NCI-H1417 (cell line): ENCODE measurements around the gene FOLR1.
"Not testable (repeated sequence)": the region's sequence is repeated elsewhere in the genome, so short reads cannot be mapped to it uniquely, and the experiment has no call there.

ENCODE experiments used
- DNase-seq, 3 experiments: peaks; one replicate each; lab custom pipeline; 2025; lab: John Stamatoyannopoulos, UW

FOLR1 gene

DNA sequence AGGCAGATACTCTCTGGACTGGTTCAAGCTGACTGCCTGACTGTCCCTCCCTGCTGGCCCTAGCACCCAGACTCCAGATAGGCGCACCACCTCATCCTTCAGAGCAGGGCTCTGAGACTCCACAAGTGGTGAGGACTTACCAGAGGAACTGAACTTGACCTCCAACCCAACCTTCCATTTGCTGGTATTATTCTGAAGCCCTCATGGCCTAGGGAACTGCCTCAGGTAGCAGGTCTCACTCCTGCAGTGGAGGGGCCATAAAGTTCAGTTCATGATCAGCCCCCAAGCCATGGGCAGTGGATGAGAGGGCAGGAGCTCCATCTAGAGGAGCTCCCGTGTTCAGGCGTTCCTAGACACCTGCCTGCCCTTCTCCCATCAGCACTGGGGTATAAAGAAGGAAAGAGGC is 10.4 kb upstream of the FOLR1 start:
- DNase-seq, result not testable (repeated sequence)

DNA sequence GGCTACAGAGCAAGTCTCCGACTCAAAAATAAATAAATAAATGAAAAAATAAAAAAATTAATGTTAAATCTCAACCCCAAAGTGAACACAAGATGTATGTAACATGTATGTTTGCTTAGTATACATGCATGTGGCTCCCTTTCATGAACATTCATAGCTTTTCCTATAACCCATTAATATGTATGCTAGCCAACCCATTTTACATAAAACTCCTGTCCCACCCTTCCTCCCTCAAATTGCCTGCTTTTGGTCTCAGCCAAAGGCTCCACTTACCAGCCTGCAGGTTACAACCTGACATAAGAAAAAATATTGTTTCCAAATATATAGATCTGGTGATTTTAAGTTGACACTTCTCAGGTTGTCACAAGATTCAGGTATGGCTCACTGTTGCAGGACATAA is 3.7 kb upstream of the FOLR1 start:
- no peak for DNase-seq

DNA sequence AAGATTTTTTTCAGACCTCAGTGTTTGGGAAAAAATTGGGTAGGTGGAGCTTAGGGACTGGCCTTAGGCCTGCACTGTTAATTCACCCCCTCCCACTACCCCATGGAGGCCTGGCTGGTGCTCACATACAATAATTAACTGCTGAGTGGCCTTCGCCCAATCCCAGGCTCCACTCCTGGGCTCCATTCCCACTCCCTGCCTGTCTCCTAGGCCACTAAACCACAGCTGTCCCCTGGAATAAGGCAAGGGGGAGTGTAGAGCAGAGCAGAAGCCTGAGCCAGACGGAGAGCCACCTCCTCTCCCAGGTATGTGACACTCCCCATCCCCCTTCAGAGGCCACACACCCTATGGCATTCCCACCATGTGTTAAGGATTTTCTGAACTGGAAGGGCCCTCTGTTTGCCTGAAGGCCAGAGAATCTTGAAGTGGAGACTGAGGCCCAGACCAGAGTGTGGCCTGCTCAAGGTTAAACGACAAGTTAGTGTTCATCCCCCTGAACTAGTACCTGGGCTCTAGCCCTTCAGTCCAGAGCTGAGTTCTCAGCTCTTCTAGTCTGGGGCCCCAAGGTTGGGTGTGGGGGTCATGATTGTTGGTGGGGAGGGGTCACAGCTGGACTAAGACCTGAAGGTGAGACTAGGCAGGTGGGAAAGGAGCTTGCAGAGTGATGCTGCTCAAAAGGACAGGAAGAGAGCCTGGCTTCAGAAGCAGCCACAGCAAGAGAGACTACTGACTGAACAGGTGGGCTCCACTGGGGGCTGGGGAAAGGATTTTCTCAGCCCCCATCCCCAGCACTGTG is 2.3 kb upstream of the FOLR1 start:
- peak; percentile 15 to 86 (median 62) for DNase-seq

DNA sequence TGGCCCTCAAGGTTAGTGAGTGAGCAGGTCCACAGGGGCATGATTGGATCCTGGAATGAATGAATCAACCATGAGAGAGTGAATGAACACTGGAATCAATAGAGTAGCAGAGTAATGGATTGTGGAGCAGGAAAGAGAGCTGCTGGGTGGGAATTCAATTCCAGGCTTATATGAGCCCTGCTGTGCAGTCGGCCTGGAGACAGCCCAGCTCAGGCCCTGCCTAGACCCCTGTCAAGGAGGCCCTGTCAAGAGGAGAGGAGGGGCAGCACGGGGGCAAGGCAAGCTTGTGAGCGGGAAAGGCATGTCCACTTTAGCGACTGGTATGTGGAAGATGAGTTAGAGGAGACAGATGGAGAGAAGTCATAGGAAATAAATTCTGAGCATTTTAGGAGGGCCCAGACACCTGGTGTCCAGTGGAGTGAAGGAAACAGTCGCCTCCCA is 1.3 kb upstream of the FOLR1 start:
- DNase-seq, result no peak

DNA sequence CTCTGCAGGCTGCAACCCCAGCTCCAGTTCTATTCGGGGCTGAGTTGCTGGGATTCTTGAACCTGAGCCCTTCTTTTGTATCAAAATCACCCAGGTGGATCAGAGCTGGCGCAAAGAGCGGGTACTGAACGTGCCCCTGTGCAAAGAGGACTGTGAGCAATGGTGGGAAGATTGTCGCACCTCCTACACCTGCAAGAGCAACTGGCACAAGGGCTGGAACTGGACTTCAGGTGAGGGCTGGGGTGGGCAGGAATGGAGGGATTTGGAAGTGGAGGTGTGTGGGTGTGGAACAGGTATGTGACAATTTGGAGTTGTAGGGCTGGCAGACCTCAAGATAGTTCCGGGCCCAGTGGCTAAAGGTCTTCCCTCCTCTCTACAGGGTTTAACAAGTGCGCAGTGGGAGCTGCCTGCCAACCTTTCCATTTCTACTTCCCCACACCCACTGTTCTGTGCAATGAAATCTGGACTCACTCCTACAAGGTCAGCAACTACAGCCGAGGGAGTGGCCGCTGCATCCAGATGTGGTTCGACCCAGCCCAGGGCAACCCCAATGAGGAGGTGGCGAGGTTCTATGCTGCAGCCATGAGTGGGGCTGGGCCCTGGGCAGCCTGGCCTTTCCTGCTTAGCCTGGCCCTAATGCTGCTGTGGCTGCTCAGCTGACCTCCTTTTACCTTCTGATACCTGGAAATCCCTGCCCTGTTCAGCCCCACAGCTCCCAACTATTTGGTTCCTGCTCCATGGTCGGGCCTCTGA is 3.8 kb downstream of the FOLR1 start:
- DNase-seq, result no peak

DNA sequence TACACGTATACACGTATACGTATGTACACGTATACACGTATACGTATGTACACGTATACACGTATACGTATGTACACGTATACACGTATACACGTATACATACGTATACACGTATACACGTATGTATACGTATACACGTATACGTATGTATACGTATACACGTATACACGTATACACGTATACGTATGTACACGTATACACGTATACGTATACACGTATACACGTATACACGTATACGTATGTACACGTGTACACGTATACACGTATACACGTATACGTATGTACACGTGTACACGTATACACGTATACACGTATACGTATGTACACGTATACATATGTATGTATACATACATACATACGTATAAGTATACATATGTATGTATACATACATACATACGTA is 9.5 kb downstream of the FOLR1 start:
- DNase-seq, result not testable (repeated sequence)

DNA sequence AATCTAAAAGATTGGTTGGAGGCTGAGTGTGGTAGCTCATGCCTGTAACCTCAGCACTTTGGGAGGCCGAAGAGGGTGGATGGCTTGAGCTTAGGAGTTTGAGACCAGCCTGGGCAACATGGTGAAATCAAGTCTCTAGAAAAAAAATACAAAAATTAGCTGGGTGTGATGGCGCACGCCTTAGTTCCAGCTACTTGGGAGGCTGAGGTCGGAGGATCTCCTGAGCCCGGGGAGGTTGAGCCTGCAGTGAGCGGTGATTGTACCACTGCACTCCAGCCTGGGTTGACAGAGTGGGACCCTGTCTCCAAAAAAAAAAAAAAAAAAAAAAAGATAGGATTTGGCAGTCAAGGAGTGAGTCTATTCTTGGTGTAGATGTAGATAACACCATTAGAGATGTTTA is 10.6 kb downstream of the FOLR1 start:
- DNase-seq, result no peak

DNA sequence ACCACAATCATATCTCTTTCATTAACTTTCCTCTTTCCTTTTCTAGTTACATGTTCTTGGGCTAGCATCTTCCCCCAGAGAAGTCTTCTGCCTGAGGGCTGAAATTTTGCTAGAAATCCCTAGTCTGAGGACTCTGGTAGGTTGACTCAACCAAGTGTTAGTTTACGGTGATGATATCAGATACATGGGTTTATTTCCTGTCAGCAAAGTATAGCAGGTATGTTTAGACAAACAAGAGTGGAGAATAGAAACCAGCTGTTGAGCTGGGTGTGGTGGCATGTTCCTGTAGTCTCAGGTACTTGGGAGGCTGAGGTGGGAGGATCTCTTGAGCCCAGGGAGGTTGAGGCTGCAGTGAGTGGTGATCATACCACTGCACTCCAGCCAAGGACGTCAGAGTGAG is 11.2 kb downstream of the FOLR1 start:
- DNase-seq, result no peak

DNA sequence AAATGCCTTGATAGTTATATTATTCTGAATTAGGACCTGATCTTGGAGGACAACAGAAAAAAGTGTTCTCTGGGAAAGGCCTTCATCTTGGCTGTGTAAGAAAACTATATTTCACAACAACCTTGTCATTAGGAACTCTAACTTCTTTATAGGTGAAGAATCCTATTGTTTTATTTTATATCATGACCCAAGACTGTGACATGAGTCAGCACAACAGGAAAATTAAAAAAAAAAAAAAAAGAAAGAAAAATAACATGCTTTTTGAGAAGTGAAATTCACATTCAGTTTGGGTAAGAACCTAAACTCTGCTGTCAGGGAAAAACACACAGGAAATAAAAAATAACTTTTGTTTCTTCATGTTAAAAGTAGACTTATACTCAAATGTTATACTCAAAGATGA is 12.9 kb downstream of the FOLR1 start:
- no peak for DNase-seq

DNA sequence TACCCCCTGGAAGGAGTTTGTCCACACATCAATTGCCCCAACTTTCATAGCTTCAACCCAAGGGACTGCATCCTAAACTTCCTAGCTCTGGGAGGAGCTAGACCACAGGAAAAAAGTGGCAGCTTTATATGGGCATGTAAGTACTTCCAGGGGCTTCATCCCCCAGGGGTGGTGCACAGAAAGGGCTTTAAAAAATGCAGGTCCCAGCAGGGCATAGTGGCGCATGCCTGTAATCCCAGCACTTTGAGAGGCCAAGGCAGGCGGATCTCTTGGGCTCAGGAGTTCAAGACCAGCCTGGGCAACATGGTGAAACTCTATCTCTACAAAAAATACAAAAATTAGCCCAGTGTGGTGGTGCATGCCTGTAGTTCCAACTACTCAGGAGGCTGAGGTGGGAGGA is 14.9 kb downstream of the FOLR1 start:
- DNase-seq, result not testable (repeated sequence)

DNA sequence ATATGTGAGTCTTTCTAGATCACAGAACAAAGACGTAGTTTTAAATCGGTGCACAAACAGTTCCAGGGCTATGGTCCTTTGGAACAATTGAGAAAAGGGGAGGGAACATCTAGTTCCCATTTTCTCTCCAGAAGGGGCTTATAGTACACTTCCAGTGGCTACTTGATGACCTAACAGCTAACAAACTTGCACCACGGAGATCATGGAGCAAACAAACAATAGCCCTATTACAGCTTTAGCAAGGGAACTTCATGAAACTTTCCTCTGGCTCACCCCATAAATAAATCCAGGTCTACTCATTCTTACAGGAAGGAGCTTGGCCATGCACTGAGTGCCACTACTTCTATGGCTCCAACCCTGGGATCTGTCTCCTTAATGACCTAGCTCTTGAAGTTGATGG is 16.3 kb downstream of the FOLR1 start:
- DNase-seq, result no peak

DNA sequence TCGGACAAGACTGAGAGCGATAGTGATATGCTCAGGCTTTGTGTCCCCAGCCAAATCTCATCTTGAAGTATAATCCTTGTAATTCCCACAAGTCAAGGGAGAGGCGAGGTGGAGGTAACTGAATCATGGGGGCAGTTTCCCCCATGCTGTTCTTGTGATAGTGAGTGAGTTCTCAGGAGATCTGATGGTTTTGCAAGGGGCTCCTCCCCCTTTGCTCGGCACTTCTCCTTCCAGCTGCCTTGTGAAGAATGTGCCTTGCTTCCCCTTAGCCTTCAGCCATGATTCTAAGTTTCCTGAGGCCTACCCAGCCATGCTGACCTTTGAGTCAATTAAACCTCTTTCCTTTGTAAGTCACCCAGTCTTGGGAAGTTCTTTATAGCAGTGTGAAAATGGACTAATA is 17.2 kb downstream of the FOLR1 start:
- DNase-seq, result no peak

DNA sequence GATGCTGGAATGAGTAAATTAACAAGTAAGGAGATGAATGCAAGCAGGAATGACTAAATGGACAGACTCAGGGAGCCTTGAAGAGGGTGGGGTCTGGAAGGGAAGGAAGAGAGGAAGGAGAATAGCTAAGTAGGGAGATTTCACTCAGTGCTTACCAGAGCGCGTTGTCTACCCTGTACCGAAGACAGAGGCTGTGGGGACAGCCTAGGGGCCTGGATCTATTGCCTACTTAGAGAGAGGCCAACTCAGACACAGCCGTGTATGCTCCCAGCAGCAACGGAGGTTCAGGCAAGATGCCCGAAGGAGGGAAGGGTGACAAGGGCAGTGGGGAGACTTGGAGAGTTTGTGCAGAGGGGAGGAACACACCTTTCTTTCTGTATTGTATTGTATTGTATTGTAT is 24.7 kb downstream of the FOLR1 start, which contains the start of gene FOLR2:
TSS of gene FOLR2 (plus strand) at position 157 of the 400 bp plus-strand sequence. CDS start 1,791 bp downstream, outside the sequence.
- no peak for DNase-seq

DNA sequence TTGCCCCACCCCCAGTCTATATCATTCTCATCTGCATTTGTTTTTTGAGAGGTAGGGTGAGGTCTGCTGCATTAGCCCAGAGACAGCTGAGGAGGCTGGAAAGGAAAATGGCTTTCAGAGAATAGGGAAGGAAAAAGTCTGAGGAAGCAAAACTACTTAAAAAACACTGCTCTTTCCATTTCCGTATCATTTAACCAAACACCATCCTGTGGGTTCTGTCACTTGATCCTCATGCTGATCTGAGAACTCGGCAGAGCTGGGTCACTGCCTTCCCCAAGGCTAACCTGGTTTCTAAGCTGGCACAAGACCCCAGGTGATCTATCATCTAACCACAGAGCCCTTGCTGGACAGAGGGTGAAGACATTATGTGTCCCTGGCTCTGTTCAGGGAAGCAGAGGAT is 25.9 kb downstream of the FOLR1 start:
- peak in 1 of 3 experiments; percentile 3 for DNase-seq

DNA sequence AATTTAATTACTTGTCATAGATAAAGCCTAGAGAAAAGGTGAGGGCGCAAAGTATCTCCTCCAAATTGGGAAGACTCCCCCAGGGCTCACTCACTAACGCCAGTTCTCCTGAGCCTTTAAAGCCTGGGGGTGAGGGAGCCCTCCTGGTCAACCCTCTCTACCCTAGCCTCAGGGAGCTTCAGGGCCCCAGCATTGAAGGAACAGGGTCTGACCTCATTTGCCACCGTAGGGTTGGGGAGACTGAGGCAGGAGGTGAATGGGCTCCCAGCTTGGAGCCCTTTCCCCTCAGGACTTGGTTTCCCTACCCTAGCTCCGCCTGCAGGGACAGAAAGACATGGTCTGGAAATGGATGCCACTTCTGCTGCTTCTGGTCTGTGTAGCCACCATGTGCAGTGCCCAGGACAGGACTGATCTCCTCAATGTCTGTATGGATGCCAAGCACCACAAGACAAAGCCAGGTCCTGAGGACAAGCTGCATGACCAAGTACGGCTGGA is 26.4 kb downstream of the FOLR1 start:
- no peak for DNase-seq

DNA sequence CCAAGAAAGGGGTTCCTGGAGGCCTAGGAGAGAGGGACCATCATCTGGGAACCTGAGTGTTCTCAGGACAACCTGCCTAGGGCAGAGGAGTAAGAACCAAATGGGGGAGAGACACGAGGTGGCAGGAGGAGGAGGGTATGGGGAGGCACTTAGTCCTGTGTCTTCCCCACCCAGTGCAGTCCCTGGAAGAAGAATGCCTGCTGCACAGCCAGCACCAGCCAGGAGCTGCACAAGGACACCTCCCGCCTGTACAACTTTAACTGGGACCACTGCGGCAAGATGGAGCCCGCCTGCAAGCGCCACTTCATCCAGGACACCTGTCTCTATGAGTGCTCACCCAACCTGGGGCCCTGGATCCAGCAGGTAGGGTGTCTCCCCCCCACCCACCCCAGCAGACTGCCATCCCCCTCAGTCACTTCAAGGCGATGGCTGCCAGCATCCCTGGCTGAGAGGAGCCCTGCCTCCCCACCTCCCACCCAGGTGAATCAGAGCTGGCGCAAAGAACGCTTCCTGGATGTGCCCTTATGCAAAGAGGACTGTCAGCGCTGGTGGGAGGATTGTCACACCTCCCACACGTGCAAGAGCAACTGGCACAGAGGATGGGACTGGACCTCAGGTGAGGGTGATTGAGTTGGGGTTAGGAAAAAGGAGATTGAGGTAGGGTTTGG is 28.9 kb downstream of the FOLR1 start:
- peak in 2 of 3 experiments; percentile 32 to 46 for DNase-seq

DNA sequence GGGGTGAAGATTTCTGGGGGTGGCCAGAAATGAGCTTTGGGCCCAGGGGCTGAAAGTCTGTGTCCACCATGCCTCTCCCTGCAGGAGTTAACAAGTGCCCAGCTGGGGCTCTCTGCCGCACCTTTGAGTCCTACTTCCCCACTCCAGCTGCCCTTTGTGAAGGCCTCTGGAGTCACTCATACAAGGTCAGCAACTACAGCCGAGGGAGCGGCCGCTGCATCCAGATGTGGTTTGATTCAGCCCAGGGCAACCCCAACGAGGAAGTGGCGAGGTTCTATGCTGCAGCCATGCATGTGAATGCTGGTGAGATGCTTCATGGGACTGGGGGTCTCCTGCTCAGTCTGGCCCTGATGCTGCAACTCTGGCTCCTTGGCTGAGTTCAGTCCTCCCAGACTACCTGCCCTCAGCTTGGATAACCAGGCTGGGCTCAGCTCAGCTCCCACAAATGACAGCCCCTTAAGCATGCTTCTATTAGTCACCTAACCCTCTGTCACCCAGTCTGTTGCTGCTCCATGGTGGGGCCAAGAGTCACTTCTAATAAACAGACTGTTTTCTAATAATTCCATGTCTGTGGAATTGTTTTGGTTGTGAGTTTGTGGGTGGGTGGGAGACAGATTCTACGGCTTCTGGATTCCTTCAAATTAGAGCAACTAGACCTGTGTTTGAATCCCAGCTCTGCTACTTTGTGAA is 29.6 kb downstream of the FOLR1 start:
- DNase-seq, result peak in 1 of 3 experiments; percentile 54

DNA sequence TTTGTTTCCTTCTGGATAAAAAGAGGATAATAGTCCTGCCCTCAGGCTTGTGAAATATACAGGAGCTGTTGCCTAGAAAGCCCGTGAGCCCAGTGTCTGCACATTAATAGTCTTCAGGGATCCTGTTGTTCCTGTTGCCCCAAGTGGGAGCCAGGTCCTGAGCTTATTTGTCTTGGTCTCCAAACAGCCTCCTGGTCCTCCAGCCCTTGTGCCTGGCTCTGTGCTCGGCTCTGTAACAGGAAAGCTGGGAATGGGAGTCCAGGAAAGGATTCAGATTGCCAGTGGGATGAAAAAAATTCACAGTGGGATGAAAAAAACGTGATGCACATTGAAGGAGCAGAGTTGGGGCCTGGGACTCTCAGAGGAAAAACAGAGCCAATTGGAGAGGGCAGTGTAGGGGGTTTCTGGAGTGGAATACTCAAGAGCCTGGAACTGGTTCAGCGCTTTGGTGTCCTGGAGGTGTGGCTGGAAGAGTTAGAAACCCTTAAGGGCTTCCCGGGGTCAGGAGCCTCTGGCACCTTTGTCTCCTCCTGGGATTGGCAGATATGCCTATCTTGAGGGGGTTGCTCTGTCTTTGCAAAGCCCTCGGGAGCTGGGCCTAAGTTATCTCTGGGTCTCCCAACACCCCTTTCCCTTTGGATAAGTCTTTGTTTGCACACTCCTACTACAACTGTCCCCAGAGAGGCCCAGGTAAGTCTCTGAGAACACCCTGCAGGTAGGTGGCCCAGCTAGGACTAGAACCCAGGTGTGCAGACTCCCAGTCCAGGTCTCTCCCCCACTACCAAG is 30.4 kb downstream of the FOLR1 start:
- DNase-seq, result peak in 2 of 3 experiments; percentile 75 to 87

DNA sequence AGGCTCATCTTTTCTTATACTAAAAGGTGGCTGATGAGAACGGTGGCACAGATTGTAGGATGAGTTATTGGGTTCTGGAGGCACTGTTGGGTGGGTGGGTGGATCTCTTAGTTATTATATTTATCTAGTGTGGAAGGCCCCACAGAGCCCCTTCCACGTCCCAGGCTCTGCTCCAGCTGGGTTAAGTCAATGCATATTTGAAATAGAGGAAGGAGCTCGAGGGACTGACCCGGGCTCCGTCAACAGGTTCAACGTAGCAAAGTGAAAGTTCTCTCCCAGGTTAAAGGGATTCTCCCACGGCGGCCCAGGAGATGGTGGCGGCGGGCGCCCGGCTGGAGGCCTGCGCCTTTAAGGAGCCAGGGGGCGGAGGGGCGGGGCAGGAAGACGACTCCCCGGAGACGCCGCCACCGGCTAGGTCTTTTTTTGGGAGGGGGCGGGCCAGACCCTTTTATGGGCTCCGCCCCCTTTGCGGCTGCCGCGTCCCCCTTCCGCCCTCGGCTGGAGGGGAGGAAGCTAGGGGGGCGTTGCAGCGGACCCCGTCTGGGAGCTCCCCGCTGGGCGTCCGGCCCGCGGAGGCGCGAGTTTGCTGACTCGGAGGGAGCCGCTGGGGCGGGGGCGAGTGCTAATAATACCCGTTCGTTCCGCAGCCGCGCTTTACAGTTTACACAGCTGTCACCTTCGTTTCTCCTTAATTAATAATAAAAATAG is 31.1 kb downstream of the FOLR1 start:
- peak; percentile 93 to 100 (median 100) for DNase-seq
